NCI-H526 (cell line): ENCODE results near the gene STAG3.
"Not testable (repeated sequence)": the region's sequence is repeated elsewhere in the genome, so short reads cannot be mapped to it uniquely, and the experiment has no call there.

Experiments used
- DNase-seq, 2 experiments: peaks; one replicate each; lab custom pipeline; 2025; lab: John Stamatoyannopoulos, UW

STAG3 gene

DNA sequence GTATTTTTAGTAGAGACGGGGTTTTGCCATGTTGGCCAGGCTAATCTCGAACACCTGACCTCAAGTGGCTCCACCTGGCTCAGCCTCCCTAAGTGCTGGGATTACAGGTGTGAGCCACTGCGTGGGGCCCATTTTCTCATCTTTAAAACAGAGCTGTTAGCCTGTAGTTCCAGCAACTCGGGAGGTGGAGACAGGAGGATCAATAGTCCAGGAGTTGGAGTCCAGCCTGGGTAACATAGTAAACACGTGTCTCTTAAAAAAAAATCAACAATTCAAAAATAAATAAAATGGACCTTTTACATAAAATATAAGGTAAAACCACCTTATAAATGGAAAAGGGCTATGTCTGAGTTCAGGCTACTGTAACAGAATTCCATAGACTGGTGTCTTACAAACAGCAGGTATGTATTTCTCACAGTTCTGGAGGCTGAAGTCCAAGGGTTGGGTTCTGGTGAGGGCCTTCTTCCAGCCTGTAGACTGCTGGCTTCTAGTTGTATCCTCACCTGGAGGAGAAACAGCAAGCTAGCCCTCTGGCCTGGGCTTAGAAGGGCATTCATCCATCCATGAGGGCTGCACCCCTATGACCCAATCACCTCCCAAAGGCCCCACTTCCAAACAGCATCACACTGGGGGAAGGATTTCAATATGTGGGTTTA, 35.0 kb downstream of the STAG3 start:
- DNase-seq, result no peak

DNA sequence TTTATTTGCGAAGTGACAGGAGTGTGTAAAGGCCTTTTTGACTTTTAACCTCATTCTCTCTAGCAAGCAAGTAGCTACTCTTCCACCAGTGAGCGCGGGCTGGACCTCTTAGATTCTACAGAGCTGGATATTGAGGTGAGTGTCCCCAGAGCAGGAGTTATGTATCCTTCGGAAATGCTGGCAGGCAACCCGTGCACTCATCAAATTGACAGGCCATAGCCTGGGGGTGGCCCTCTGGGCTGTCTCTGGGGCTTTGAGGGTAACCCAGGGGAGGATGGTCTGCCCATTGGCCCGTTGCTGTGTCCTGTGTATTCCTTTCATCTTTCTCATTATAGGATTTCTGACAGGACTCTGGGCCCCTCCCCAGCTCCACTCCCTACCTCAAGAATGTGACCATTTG, 36.0 kb downstream of the STAG3 start:
- no peak for DNase-seq

DNA sequence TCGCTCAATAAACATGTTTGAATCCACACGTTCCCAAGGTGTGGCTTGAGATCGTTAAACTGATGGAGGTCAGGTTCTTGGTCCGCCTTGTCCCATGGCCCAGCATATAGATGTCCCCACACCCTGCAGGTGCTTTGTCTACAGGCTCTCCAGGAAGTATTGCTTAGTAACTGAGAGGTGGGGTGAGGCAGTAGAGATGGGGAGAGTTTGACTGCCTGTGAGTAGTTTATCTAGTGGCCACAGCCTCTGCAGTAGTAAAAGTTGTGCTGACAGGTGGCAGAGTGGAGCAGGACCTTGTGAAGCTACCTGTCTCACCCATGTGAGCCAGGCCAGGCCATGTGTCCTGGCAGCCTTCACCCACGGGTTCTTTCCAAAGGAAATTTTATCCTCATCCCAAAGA, 36.6 kb downstream of the STAG3 start:
- not testable (repeated sequence) for DNase-seq

DNA sequence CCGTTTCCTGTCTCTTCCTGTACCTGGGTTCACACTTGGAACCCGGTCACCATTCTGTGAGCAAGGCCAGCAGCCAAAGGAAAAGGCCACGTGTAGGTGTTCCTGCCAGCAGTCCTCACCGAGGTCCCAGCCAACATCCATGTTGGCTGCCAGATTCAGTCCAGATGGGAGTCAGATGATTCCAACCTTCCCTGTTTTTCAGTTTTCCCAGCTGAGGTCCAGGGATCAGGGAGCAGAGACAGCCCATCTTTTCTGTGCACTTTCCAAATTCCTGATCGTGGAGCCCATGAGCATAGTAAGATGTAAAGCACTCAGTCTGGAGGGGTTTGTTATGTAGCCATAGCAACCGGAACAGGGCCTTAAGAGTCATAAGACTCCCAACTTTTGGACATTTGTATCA, 38.2 kb downstream of the STAG3 start:
- no peak for DNase-seq

DNA sequence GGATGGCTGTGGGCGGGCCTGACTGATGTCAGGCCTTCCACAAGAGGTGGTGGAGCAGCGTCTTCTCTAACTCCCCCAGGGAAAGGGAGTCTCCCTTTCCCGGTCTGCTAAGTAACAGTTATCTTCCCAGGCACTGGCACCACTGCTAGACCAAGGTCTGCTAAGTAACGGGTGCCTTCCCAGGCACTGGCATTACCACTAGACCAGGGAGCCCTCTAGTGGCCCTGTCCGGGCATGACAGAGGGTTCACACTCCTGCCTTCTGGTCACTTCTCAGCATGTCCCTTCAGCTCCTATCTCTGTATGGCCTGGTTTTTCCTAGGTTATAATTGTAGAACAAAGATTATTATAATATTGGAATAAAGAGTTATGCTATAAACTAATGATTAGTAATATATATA, 40.2 kb downstream of the STAG3 start:
- DNase-seq, result peak in 1 of 2 experiments; percentile 69

DNA sequence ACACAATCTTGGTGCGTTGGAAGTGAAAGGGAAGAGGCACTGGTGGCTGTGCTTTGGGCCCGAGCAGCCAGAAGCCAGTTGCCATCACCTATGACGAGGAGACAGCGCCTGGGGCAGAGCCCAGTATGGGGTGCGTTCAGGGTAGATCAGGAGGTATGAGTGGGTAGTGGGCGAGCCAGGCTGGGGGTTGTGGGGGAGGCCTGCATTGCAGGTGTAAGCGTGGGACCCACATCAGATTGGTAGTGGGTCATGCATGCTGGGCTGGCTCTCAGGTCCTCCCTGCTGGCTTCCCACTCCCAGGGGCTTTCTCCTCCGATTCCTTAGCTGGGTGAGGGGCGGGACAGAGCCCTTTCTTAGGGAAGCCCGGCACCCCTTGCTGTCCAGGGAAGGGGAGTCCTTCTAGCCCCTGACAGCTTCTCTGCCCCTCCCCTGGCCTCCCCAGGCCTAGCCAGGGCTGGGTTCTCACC, 41.6 kb downstream of the STAG3 start:
- no peak for DNase-seq

DNA sequence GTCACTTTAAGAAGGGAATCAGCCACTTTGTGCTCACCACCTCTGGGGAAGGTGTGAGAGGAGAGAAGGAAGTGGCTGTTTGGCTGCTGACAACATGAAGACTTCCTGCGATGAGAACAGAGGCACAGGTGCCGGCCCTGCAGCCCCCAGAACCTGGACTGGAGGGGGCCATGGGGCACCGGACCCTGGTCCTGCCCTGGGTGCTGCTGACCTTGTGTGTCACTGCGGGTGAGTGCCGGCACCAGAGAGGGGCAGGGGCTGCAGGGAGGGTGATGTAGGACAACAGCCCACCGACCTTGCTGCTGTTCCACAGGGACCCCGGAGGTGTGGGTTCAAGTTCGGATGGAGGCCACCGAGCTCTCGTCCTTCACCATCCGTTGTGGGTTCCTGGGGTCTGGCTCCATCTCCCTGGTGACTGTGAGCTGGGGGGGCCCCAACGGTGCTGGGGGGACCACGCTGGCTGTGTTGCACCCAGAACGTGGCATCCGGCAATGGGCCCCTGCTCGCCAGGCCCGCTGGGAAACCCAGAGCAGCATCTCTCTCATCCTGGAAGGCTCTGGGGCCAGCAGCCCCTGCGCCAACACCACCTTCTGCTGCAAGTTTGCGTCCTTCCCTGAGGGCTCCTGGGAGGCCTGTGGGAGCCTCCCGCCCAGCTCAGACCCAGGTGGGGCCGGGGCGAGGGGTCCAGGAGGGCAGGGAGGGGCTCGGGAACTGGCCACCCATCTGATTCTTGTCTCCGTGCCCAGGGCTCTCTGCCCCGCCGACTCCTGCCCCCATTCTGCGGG, 42.3 kb downstream of the STAG3 start, which contains the start of gene PVRIG:
Gene PVRIG, plus strand, starts transcription at position 149 of the 785 bp plus-strand sequence. Its CDS starts 22 bp downstream, at position 171.
- DNase-seq, result not testable (repeated sequence)

DNA sequence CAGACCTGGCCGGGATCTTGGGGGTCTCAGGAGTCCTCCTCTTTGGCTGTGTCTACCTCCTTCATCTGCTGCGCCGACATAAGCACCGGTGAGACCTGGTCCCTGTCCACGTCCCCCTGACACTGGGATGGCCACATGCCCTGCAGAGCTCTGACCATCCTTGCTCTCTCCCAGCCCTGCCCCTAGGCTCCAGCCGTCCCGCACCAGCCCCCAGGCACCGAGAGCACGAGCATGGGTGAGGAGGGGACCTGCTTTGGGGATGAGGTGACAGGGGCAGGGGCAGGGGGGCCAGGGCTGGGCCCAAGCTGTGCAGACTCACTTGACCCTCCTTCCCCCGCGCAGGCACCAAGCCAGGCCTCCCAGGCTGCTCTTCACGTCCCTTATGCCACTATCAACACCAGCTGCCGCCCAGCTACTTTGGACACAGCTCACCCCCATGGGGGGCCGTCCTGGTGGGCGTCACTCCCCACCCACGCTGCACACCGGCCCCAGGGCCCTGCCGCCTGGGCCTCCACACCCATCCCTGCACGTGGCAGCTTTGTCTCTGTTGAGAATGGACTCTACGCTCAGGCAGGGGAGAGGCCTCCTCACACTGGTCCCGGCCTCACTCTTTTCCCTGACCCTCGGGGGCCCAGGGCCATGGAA, 43.0 kb downstream of the STAG3 start:
- no peak for DNase-seq

DNA sequence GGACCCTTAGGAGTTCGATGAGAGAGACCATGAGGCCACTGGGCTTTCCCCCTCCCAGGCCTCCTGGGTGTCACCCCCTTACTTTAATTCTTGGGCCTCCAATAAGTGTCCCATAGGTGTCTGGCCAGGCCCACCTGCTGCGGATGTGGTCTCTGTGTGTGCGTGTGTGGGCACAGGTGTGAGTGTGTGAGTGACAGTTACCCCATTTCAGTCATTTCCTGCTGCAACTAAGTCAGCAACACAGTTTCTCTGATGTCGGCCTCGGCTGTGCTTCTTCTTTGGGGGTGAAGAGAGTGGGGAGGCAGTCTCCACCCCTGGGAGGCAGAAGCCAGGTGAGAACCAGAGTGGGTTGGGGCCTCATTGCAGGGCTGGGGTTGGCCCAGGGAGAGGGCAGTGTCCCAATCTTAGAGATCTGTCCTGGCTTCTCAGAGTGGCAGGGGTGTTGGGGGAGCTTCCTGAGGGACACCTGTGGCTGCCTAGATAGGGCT, 43.6 kb downstream of the STAG3 start:
- no peak for DNase-seq

DNA sequence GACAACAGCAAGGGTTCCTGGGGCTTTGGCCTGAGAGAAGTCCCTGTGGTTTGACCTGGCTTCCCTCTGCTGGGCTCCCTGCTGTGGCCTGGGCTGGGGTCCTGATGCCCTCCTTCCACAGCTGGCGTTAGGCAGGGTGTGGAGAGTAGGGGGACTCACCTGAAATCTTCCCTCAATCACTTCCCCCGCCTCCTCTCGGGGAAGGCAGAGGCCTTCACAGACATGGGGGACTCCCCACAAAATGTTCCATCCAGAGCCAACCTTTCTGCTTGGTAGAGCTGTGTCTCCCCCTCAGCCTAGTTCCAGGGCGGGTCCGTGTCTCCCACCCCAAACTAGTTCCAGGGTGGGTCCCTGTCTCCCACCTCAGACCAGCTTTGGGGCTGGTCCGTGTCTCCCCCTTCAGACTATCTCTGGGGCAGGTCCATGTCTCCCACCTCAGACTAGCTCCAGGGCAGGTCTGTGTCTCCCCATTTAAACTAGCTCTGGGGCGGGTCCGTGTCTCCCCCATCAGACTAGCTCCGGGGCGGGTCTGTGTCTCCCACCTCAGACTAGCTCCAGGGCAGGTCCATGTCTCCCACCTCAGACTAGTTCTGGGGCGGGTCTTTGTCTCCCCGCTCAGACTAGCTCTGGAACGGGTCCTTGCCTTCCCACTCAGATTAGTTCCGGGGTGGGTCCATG, 44.2 kb downstream of the STAG3 start:
- no peak for DNase-seq

DNA sequence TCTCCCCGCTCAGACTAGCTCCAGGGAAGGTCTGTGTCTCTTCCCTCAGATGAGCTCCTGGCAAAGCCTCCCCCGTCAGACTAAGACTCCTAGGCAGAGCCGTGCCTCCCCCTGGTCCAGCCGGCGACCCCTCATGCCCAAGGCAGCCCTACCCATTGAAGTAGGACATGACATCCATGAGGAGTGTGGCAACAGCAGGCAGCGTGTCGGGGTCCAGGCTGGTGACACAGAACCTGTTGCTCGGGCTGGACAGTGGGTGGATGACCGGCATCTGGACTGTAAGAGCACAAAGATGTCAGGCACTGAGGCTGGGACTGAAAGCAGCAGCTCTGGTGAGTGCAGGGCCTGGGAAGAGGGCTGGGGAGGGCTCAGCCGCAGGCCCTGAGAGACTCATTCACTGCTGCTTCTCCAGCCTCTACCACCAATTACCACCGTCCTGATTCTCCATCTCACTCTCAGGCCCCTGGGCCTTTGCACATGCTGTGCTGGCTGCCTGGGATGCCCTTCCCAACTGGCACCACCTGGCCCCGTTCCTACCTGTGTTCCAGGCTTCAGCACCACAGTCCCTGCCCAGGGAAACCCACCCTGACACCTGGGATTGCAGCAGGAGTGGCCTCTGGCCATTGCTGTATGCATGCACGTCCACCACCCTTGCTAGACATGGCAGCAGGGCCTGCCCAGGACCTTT, 44.9 kb downstream of the STAG3 start:
- DNase-seq, result no peak

DNA sequence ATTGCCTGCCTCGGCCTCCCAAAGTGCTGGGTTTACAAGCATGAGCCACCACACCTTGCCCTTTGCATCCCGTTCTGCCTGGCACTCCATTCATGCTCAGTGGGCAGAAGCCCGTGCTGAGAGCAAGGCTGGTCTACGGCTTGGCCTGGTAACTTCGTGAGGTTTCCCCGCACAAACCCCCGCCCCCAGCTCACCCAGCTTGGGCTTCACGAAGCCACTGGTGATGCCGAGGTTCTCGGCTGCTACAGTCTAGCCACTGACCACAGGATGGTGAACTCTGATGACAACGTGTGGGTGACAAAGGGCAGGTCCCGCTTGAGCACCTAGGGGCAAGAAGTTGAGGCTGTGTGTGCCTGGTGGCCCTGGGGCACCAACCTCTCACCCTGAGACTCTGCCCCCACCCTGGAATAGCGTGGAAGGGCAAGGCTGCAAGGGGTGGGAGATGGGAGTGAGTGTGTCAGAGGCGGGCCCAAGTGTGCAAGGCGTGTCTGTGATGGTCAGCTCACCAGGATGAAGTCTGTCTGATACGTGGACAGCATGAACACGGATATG, 45.7 kb downstream of the STAG3 start:
- DNase-seq, result not testable (repeated sequence)

DNA sequence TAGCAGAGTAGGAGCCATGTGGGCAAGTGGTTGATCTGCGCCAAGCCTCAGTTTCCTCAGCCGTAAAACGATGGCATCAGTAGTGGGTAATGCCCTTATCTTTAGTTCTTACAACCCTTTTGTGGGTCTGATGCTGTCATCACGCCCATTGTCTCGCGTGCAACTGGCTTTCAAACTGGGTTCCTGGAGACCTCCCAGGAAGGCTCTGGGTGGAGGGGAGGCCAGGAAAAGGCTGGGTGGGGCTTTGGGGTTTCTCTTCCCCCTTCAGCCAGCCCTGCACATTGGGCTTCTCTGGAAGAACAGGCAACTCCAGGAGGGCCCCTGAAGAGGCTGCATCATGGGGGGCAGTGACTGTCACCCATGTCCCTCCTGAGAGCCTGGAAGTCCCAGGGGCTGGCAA, 47.2 kb downstream of the STAG3 start:
- DNase-seq, result not testable (repeated sequence)

DNA sequence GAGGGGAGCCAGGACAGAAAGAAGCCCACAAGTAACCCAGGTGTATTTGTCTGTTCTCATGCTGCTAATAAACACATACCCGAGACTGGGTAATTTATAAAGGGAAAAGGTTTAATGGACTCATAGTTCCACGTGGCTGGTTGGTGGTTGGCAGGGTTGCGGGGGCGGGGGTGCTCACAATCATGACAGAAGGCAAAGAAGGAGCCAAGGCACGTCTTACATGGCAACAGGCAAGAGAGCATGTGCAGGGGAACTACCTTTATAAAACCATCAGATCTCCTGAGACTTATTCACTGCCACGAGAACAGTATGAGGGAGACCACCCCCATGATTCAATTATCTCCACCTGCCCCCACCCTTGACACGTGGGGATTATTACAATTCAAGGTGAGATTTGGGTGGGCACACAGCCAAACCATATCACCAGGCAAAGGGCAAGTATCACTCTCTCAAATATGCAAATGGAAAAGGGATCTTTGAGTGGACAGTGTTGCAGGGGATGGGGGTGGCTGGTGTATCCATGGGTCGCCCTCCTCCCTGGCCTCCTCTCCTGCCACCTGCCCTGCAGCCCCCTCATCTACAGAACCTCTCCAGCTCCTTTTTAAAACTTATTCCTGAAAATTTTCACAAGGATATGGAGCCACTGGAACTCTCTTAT, 57.1 kb downstream of the STAG3 start:
- DNase-seq, result not testable (repeated sequence)

DNA sequence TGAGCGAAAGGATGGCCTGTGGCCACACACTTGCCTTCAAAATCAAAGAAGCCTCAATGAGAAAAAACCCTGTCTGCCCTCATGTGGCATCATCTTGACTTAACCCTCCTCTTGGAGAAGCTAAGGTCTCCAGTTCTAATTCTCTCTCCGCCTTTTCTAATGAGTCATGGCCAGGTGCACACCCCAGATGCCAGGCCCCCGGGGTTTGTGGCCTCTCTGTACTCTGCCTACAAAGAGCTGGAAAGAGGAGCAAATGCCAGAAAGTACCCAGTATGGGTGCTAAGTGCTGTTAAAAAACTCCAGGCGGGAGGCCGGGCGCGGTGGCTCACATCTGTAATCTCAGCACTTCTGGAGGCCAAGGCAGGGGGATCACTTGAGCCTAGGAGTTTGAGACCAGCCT, 62.3 kb downstream of the STAG3 start:
- DNase-seq, result not testable (repeated sequence)

DNA sequence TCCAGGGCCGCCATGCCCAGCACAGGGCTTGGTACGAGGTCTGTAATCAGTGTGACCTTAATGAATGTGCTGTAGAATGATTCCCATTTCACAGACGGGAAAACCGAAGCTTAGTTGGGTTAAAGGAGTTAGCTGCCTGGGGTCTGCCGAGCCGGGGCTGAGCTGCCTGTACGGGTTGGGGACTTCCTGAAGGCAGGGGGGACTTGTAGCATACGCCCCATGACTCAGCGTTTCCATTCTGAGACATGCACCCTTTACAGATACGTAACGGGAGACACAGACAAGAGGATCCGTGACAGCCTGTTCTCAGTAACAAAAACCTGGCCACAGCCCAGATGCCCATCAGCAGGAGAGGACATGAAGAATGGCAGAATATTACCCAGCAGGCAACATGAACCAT, 65.7 kb downstream of the STAG3 start:
- DNase-seq, result not testable (repeated sequence)

DNA sequence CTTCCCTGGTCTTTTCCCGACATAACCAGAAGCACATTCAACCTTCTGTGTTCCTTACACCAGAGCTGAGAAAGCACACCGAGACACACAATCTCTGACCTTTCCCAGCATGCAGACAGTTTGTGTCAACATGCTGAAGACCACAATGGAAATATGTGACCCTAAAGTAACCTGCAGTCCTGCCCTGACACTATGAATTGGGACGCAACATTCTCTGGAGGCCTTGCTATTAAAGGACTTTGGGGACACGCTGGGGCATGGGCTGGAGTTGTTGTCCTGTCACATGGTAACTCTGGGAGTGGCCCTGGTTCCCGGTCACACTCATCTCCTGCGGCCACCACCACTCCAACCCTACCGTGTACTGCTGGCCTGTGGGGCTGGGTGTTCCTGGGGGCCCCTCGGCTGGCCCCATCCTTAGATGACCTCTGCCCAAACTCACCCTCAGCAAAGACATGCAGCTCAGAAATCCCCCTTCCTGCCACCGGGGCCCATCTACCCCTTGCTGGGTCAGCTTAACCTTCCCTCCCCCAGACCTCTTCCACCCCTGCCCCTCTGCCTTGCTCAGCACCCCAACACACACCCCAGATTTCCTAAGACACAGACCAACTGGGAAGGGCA, 67.4 kb downstream of the STAG3 start:
- not testable (repeated sequence) for DNase-seq

DNA sequence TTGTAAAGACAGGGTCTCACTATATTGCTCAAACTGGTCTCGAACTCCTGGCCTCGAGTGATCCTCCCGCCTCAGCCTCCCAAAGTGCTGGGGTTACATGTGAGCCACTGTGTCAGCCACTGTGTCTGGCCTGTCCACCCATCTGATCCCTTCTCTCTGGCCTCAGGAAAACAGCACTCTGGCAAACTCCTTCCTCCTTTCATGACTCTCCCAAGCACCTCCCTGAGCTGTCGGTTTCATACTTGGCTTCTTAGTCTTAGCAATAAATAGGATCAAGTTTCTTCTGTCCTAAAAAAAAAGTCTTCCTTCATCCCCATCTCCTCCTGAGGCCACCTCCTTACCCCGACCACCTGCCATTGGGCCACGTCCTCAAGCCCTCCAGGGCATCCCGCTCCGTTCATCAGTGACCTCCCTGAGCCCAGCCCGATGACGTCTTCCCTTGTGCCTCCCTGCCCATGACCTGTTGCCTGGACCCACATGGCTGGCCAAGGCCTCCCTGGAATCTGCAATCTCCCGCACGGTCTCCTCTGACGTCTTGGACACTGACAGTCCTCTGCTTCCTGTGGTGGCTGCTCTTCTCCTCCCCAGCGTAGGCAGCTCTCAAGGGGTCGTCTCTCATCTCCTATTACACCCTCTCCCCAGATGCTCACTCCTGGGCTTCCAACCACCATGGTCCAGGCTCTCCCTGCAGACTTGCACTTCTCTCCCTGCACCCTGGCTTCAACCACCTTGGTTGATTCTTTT, 68.6 kb downstream of the STAG3 start:
- DNase-seq, result not testable (repeated sequence)

DNA sequence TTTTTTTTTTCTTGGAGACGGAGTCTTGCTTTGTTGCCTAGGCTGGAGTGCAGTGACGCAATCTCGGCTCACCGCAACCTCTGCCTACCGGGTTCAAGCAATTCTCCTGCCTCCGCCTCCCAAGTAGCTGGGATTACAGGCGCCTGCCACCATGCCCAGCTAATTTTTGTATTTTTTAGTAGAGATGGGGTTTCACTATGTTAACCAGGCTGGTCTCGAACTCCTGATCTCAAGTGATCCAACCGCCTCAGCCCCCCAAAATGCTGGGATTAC, 69.1 kb downstream of the STAG3 start:
- DNase-seq, result not testable (repeated sequence)
